ENCODE results near the gene EFEMP2.

DNA sequence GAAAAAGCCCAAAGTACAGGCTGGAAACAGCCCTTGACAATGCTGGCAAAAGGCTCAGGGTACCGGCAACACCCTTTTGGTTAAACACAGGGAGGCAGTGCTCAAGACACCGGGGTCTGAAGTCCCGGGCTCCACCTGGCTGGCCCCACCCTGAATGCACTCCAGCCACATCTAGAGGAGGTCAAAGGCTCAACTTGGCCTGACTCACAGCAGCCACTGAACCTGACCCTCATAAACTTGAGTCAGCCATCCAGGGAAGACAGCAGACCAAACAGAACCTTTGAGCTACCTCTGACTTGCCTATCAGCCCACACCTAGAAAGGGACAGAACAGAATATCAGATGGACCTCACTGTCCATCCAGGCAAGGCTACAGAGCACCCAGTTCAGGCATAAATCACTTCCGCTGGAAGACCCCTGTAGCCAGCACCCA lies 18.4 kb downstream of the EFEMP2 start:
- TF ChIP-seq, protein P1, sequence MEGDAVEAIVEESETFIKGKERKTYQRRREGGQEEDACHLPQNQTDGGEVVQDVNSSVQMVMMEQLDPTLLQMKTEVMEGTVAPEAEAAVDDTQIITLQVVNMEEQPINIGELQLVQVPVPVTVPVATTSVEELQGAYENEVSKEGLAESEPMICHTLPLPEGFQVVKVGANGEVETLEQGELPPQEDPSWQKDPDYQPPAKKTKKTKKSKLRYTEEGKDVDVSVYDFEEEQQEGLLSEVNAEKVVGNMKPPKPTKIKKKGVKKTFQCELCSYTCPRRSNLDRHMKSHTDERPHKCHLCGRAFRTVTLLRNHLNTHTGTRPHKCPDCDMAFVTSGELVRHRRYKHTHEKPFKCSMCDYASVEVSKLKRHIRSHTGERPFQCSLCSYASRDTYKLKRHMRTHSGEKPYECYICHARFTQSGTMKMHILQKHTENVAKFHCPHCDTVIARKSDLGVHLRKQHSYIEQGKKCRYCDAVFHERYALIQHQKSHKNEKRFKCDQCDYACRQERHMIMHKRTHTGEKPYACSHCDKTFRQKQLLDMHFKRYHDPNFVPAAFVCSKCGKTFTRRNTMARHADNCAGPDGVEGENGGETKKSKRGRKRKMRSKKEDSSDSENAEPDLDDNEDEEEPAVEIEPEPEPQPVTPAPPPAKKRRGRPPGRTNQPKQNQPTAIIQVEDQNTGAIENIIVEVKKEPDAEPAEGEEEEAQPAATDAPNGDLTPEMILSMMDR (IDR thresholded peaks at IDR 0.05; ENCODE audit: extremely low read depth in 1 of 2, insufficient read depth in 1 of 2, low read depth in 1 of 2, low read length in 2 of 2), result no peak
- no peak for TF ChIP-seq POLR2AphosphoS5 (IDR thresholded peaks at IDR 0.05; ENCODE audit: insufficient read depth, low read depth, low read length)
